ENCODE data around the gene SYK.

SYK gene

DNA sequence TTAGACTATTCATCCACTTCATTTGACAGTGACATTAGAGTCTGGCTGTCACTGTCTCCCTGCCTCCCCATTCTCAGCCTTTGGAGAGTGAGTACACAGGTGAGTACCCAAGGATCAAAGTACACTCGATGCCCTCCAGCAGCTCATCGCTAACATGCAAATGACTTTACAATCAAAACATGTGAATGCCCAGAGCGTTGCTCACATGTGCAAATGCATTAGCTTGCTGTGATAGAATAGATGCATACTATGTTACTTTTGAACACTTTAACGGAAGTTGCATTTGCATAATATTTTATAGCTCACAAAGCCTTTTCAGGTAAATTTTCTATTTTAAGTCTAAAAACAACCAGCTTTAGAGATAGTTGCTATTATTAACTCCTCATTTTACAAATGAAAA, 107.6 kb downstream of the SYK start:
- DNase-seq, result no peak

- no peak for DNase-seq
Observed at GRCh38 chr9:90909747-90910283, 108.2 kb downstream of the SYK start.

DNA sequence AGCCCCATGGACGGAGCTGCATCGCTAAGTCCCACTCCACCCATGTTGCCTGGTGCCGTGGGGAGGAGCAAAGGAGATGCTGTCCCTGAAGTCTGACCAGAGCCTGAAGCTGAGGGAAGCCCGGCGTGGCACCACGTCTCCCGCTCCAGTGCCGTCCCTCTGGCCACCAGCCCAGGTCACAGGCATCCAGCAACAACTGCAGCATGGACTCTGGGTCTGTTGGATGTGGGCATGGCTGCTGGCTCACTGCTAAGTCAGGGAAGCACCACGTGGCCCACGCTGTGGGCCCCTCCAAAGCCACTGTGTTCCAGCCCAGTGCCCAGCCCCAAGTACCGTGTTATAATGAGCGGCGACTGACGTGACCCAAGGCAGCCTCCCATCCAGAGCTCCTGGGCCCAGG, 112.6 kb downstream of the SYK start:
- DNase-seq, result no peak

DNA sequence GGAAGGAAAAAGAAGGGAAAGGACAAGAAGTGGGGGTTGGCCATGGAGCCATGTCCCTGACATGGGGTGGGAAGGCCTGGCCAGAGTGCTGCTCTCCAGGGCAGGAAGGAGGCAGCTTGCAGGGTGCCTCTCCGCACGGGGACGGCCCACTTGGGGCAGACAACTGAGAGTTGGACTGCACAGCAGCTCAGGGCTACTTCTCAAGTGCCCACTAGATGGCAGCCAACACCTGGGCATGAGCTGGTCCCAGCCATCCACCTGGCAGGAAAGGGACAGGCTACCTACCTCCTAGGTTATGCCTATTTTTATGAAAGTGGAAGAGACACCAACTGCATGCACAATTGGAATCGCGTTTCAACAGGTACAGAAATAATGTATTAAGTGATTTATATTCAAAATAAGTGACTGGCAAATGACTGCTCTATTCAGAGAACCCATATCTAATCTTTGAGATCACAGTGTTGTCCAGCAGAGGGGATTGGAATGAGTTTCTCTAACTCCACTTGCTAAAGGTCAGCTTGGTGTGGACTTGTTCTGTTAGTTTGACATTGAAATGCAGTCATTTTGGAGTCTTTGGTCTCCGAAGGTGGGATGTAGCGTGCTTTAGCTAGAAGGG, 113.4 kb downstream of the SYK start:
- peak; percentile 47 for DNase-seq

GRCh38 chr9:90915693-90916092, 114.1 kb downstream of the SYK start:
- DNase-seq, result no peak

GRCh38 chr9:90916147-90916734, 114.6 kb downstream of the SYK start:
- no peak for DNase-seq

- DNase-seq, result no peak
Observed at GRCh38 chr9:90919883-90920282, 118.3 kb downstream of the SYK start.

DNA sequence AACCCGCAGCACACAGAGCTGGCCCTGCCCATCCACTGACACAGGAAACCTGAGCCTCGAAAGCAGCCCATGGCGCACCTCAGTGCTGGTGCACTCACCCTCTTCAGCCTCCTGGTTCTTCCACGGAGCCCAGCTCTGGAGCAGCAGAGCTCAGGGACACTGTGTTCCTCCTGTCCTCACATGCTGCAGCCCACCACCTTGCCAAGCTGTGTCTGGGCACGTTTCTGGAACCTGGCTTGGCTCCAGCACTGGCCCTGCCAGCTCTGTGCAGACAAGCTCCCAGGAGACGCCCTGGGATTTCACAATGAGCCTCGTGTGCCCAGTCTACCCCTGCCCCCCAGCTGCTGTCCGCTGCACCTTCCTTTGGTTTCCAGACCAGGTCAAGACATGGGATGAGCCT, 119.5 kb downstream of the SYK start:
- no peak for DNase-seq

DNA sequence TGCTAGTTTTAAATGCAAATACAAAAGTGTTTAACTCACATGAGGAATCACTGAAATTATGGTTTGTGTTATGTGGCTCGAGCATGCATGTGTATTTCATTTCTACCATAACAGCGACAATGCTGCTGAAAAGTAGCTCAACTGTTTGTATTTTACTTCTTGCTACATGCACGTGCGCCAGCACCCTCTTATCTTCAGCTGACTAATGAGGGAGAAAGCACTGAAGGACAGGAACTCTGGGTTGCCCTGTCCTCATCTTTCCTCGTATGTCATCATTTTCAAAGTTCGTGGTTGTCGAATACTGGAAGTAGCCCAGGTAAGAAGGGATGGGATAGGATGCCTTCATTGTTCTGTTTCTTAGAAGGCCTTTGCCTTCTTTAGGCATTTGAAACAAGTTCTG, 120.3 kb downstream of the SYK start:
- DNase-seq, result no peak

DNA sequence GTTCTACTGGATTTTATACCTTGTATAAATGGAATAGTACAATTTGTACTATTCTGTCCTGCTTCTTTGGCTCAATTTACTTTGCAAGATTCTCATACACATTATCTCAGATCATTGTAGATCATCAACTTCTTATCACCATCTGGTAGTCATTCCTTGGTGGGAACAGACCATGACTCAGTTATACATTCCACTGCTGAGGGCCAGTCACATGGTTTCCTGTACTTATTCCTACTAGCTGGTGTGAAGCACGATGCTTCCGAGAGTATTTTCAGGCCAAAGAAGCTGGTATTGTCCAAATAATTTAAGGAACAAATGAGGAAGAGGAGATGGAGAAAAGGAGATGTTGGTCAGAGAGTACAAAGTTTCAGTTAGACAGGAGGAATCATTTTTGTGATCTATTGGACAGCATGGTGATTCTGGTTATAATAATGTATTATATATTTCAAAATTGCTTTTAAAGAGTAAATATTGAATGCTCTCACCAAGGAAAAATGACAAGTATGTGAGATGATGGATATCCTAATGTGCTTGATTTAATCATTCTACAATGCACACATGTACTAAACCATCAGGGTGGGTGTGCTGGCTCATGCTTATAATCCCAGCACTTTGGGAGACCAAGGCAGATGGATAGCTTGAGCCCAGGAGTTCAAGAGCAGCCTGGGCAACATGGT, 124.1 kb downstream of the SYK start:
- no peak for DNase-seq

GRCh38 chr9:90926936-90927335, 125.3 kb downstream of the SYK start:
- no peak for DNase-seq

- no peak for DNase-seq
Observed at GRCh38 chr9:90927496-90927895, 125.9 kb downstream of the SYK start.

DNA sequence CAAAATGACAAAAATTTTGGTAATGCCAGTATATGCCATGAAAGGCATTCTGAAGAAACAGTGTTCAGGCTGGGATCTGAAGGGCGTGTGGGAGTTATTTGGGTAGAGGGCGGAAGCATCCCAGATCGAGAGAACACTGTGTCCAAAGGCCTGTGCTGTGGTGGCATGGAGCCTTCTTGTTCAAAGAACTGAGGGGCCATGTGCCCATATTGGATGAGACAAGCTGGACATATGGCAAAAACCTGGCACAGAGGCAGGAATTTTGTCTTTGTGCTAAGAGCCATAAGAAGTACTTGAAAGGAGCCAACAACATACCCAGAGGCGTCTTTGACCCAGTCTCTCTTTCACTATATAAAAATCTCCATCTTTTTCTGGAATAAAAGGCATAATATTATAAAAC, 128.0 kb downstream of the SYK start:
- no peak for DNase-seq

- DNase-seq, result no peak
Observed at GRCh38 chr9:90933468-90933867, 131.8 kb downstream of the SYK start.

DNA sequence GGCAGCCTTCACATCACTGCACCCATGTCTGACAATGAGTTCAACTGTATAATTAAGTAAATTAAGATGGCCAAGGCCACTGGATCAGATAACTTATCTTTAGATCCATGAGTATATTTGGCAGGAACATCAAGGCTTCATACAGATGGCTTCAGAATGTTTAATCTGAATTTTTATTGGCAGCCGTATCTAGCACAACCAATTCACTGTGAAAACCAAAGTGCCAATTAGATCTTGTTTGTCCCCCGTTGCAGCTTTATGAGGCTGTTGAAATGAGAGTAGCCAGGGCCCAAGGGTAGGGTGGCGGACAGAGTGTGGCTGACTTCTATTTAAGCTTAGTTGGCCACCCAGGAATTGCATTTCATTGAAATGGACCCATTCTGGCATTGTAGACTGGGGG, 137.7 kb downstream of the SYK start:
- no peak for DNase-seq

- no peak for DNase-seq
Observed at GRCh38 chr9:90940280-90940679, 138.7 kb downstream of the SYK start.

DNA sequence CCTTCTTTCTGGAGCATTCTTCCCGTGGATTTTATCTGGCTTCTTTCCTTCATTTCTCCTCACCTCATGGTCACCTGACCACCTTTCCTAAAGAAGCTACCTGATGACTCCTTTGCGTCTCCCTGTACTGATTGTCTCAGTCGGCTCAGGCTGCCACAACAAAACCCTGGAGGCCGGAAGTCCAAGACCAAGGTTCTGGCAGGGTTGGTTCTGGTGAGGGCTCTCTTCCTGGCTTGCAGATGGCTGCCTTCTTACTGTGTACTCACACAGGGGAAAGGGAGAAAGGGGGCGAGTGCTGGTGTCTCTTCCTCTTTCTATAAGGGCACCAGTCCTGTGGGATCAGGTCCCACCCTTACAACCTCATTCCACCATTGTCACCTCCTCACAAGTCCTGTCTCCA, 140.0 kb downstream of the SYK start:
- DNase-seq, result no peak

DNA sequence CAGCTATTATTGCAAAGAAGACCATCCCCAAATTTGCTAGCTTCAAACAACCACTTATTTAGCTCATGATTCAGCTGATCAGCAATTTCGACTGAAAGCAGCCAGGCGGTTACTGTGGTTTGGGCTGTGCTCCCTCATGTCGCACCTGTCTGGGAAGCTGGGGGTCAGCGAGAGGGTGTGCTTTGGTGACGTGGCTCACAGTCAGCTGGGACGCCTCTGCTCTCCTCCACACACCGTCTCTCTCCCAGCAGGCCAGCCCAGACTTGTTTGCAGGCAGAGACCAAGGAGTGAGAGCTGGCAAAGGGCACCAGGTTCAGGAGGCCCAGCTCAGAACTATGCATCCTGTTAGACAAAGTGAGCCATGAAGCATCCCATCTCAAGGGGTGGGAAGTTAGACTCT, 140.9 kb downstream of the SYK start:
- DNase-seq, result no peak

DNA sequence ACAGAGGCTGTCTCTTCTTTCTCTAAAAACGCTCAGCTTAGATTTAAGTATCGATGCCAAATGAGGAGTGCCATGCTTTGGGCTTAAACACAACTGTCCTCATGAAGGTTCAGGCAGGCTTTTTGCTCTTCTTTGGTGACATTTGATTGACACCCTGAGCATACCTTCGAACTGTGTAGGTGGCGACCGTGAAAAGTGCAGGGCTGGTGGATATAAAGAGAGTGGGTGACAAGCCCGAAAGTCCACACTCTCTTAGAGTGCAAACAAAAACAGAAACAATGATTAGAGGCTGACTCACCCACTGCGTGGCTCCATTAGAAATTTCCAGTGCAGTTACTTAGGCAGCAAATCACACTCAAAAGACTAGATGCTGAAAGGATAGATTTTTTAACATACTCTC, 141.7 kb downstream of the SYK start:
- no peak for DNase-seq

DNA sequence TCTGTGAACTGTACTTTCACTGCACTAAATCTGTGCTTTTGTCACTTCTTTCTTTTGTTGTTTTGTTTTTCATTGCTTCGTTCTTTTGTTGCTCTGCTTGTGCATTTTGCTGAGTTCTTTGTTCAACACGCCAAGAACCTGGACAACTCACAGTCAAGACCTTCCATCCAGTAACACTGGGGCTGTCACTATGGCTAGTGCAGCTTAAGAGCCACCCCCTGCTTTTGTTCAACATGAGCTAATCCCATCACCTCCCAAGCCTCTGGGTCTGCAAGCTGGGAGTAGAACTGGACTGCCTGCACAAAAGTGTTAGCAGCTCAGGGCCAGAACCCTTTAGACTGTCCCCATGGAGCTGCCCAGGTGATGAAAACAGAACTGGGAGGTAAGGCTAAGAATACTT, 143.7 kb downstream of the SYK start:
- no peak for DNase-seq

DNA sequence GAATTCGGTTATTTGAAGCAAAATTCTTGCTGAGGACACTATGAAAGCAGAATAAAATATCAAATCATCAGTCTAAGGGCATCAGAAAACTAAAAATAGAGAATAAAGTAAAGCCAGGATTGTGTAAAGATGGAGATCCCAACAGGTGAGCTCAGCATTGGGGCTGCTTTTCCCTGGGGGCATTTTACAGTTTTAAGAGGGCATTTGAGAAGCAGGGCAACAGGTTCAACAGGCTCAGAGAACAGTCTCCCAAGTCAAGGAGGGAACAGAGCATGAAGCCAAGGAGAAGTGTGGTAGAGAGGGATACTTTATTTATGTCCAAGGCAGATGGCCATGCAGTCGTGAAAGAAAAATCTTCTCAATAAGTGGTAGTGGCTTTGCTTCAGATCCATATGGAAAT, 145.4 kb downstream of the SYK start:
- no peak for DNase-seq

Measured in activated effector memory CD4-positive, alpha-beta T cell treated with Interleukin-2 at 50 U/mL for 16 hours (primary cell).